ENCODE measurements around the gene STAT3. TPM values are rescaled to one million over a fixed set of nuclear protein-coding genes. Genes with fewer than 3 reads are reported as not detected.

STAT3 gene
- total and polyA plus RNA-seq, 2 of the 13 experiments (the other 11 are each of a cell fraction or from before 2014, with no cell fraction given) = 61.8 to 62.4 TPM

DNA sequence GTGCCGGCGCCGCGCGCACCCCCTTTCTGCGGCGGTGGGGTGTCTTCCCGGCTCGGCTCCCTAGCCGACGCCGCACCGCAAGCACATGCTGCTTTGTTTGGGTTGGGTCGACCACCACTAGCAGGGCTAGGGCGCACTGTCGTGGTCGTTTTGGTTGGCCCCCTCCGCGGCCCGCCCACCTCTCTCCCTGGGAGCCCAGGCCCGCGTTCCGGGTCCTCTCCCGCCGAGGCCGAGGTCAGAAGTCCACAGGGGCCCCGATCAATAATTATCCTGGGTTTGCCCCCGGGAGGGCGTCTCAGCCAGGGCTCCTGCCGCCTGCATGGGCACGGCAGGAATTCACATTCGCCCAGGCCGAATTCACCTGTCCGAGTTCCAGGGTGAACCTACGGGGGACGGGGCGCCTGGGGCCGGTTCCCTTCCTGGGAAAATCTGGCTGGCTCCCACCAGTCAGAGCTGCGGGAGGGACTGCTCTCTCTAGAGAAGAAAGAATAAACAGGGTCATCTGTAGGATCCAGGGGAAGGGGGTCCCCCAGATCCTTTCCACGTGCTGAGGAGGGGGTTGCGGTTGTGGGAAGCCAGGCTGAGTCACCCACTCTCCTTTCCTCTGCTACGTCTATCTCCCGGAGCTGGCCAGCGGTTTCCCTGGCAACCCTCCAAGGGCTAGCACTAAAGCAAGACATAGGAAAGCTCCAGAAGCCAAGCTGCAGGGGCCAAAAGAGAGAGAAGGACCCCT, 111.5 kb downstream of the STAT3 start (continued):
- TF ChIP-seq, protein P1, sequence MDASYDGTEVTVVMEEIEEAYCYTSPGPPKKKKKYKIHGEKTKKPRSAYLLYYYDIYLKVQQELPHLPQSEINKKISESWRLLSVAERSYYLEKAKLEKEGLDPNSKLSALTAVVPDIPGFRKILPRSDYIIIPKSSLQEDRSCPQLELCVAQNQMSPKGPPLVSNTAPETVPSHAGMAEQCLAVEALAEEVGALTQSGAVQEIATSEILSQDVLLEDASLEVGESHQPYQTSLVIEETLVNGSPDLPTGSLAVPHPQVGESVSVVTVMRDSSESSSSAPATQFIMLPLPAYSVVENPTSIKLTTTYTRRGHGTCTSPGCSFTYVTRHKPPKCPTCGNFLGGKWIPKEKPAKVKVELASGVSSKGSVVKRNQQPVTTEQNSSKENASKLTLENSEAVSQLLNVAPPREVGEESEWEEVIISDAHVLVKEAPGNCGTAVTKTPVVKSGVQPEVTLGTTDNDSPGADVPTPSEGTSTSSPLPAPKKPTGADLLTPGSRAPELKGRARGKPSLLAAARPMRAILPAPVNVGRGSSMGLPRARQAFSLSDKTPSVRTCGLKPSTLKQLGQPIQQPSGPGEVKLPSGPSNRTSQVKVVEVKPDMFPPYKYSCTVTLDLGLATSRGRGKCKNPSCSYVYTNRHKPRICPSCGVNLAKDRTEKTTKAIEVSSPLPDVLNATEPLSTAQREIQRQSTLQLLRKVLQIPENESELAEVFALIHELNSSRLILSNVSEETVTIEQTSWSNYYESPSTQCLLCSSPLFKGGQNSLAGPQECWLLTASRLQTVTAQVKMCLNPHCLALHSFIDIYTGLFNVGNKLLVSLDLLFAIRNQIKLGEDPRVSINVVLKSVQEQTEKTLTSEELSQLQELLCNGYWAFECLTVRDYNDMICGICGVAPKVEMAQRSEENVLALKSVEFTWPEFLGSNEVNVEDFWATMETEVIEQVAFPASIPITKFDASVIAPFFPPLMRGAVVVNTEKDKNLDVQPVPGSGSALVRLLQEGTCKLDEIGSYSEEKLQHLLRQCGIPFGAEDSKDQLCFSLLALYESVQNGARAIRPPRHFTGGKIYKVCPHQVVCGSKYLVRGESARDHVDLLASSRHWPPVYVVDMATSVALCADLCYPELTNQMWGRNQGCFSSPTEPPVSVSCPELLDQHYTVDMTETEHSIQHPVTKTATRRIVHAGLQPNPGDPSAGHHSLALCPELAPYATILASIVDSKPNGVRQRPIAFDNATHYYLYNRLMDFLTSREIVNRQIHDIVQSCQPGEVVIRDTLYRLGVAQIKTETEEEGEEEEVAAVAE (CRISPR knock-in tag; IDR thresholded peaks at IDR 0.05; ENCODE audit: borderline replicate concordance) = peak; percentile 36; the same call in 1 of the 2 replicates
- TF ChIP-seq ZNF749 (CRISPR knock-in tag; IDR thresholded peaks at IDR 0.05; ENCODE audit: borderline replicate concordance) = peak; percentile 84; the same call in 1 of the 2 replicates
- TF ChIP-seq PTBP1 (IDR thresholded peaks at IDR 0.05; ENCODE audit: low read depth, low read length, poor library complexity, severe bottlenecking) = peak; percentile 24
- TF ChIP-seq ZNF431 (CRISPR knock-in tag; IDR thresholded peaks at IDR 0.05; ENCODE audit: borderline replicate concordance, low read depth) = no peak
- no peak for TF ChIP-seq ZNF674 (CRISPR knock-in tag; IDR thresholded peaks at IDR 0.05; ENCODE audit: low read depth)
- TF ChIP-seq ARNT (IDR thresholded peaks at IDR 0.05) = no peak
- peak; percentile 83; the same call in 1 of the 2 replicates for TF ChIP-seq DNMT1 (CRISPR knock-in tag; IDR thresholded peaks at IDR 0.05)
- TF ChIP-seq, protein P2, sequence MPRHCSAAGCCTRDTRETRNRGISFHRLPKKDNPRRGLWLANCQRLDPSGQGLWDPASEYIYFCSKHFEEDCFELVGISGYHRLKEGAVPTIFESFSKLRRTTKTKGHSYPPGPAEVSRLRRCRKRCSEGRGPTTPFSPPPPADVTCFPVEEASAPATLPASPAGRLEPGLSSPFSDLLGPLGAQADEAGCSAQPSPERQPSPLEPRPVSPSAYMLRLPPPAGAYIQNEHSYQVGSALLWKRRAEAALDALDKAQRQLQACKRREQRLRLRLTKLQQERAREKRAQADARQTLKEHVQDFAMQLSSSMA (CRISPR knock-in tag; IDR thresholded peaks at IDR 0.05) = 0 out of 2 replicates have a peak, but pooled peaks have one; percentile 37
- no peak; the same call in 1 of the 2 replicates for TF ChIP-seq MYNN (CRISPR knock-in tag; IDR thresholded peaks at IDR 0.05; ENCODE audit: low read depth)
- TF ChIP-seq PRPF4 (IDR thresholded peaks at IDR 0.05; ENCODE audit: low read depth, low read length, poor library complexity, severe bottlenecking) = no peak
- no peak for TF ChIP-seq ZNF282 (IDR thresholded peaks at IDR 0.05; ENCODE audit: partially characterized antibody)
- TF ChIP-seq ZNF607 (CRISPR knock-in tag; IDR thresholded peaks at IDR 0.05; ENCODE audit: borderline replicate concordance) = peak; percentile 41; the same call in 1 of the 2 replicates
- peak; percentile 88; the same call in 1 of the 2 replicates for TF ChIP-seq ZSCAN29 (CRISPR knock-in tag; conservative IDR thresholded peaks at IDR 0.05)
- TF ChIP-seq PHF5A (CRISPR knock-in tag; IDR thresholded peaks at IDR 0.05; ENCODE audit: low read depth, unreplicated experiment) = no peak
- TF ChIP-seq, protein P3, sequence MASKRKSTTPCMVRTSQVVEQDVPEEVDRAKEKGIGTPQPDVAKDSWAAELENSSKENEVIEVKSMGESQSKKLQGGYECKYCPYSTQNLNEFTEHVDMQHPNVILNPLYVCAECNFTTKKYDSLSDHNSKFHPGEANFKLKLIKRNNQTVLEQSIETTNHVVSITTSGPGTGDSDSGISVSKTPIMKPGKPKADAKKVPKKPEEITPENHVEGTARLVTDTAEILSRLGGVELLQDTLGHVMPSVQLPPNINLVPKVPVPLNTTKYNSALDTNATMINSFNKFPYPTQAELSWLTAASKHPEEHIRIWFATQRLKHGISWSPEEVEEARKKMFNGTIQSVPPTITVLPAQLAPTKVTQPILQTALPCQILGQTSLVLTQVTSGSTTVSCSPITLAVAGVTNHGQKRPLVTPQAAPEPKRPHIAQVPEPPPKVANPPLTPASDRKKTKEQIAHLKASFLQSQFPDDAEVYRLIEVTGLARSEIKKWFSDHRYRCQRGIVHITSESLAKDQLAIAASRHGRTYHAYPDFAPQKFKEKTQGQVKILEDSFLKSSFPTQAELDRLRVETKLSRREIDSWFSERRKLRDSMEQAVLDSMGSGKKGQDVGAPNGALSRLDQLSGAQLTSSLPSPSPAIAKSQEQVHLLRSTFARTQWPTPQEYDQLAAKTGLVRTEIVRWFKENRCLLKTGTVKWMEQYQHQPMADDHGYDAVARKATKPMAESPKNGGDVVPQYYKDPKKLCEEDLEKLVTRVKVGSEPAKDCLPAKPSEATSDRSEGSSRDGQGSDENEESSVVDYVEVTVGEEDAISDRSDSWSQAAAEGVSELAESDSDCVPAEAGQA (IDR thresholded peaks at IDR 0.05; ENCODE audit: low read depth) = no peak
- TF ChIP-seq, protein P3 (CRISPR knock-in tag; IDR thresholded peaks at IDR 0.05; ENCODE audit: borderline replicate concordance) = peak; percentile 82; the same call in 1 of the 2 replicates
